Retinal pigment epithelial cell (primary cell): ENCODE measurements around the gene RBM15.

Experiments
- DNase-seq: peaks from one replicate; pipeline ENCODE4 v3.0.0-alpha.2; 2010; ENCODE audit warnings: low read depth
- H3K4me3 ChIP-seq: 2 replicates; pipeline ENCODE4 v1.5.1; 2011; ENCODE audit warnings: mild to moderate bottlenecking, low read length, control low read depth, moderate library complexity
- CTCF ChIP-seq: conservative IDR thresholded peaks from 2 replicates; pipeline ENCODE4 v1.5.1; 2011; ENCODE audit warnings: low read depth, low read length, control low read depth, inconsistent platforms

The RBM15 gene

DNA sequence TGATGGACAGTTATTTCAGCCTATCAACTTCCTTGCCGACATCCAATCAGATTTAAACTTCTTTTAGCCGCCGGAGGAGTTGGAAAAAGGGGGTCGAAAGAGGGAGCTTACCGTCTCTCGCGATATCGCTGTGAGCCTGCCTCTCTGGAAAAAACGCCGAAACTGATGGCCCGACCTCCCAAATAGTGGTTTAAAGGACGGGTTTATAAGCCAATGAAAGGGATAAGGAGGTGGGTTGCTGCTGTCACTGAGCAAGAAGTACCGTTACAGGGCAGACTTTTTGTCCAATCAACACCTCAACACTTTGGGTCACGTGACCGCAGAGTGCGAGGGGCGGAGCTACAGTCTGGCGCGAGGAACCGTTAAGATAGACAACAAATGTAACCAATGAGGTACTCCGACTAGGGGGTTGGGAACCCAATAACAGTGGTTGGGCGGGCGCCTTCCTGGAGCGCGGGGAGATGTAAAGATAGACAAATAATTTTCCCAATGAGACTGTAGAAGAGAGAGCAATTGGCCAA lies at the start of gene RBM15:
Gene RBM15, plus strand, starts transcription at position 492 of the 521 bp plus-strand sequence. Its CDS starts 29 bp downstream, at position 521.
- DNase-seq = peak; percentile 100
- TF ChIP-seq CTCF = no peak
- H3K4me3 ChIP-seq = peak within 1 kb of the TSS; percentile 98

DNA sequence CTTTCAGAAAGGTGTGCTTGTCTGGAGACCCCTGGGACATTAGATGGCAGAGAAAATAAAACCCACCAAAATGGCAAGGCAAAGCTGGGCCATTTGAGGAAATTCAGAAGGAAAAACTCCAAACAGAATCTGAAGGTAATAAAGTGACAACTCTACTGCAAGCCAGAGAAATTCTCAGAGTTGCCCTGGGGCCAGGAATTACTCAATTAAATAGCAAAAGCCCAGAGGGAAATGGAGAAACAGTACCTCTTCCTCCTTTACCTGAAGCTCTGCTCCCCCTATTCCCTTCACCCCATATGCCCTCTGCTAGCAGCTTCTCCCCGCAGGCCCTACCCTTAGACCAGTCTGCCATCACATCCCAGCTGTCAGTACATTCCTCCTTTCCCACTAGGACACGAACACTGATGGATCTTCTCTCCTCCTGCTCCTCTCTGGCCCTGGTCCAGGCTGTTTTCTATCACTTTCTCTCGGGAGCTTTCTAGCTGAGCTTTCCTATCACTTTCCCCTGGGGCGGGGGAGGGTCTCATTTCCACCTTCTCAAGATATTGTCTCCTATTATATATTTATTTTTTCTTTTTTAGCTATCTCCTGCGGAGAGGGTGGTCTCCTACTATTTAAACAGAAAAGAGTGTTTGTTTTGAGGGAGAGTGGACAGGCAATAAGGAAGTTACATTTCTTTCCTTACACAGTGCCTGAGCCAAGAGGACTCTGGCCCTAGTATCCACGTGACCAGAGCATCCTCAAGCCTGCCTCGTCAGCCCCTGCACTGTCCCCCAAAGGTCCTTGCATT lies 47.7 kb upstream of the RBM15 start:
- TF ChIP-seq CTCF = no peak
- H3K4me3 ChIP-seq = no peak overlapping the region
- DNase-seq = no peak

DNA sequence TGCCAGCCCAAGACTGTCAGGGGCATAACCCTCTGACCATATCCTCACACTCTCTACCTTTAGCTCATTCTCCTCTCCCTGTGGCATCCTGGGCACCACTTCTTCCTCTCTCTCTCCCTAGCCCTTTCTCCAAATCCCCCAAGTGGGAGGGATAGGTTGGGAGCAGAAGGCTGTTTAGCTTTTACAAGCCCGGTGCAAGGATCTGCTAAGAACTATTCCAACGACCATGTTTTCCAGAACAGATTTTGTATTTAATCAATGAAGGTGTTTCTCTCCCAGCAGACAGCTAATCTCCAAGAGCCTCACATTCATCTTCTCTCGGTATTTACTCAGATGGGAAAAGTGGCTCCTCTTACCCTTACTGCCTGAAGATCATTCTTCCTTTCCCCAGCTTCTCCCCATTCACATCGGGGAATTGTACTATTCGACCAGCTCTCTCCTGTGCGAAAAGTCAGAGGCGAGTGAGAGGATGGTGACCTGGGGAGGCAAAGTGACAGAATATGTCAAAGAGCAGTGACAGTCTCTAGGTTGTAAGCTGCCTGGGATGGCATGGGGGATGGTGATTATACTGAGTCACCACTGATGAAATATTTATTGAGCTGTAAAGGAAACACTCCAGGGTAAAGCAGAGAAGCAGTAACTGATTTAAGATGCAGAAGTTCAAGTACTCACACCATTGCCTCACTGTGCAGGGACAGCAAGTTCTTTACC lies 47.0 kb upstream of the RBM15 start:
- H3K4me3 ChIP-seq = no peak overlapping the region
- no peak for DNase-seq
- no peak for TF ChIP-seq CTCF

DNA sequence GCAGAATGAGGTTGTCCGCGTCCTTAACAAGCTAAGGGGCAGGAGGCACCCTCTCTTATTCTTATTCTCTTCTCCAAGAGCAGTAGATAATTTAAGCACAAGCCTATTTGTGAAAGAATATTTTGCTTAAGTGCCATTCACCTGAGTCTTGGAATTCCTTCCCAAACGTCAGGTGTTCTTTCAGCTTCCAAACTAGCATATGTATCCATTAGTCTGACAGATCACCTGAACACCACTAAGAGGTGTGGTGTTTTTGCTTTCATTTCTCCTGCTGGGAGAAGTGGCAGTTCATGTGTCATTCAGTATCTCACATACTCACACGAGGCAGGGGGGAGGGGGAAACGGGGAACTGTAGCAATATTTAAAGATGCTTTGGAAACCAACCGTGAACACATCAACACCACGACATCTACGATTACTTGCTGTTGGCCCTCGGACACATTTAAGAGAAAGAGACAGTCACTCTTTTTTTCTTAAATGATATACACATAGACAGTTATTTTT lies 45.5 kb upstream of the RBM15 start:
- no peak for TF ChIP-seq CTCF
- no peak for DNase-seq
- no peak overlapping the region for H3K4me3 ChIP-seq

GRCh38 chr1:110294308-110294707 lies 44.9 kb upstream of the RBM15 start:
- TF ChIP-seq CTCF = no peak
- no peak overlapping the region for H3K4me3 ChIP-seq
- DNase-seq = no peak

DNA sequence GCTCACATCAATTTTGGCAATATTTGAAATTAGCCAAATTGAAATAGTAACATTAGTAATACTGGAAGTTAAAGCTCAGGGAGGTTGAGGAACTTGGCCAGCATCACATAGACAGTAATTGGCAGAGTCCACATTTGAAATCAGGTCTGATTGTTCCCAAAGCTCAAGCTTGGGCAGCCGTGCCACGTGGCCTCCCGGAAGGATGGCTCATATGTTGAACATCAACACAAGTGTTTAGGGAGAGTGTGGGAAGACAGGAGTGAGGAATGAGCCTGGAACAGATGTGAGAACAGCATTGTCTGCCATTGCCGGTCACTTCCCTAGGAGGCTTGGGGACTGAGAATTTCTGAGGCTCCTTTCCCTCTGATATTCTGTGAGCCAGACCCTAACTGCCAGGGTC lies 40.2 kb upstream of the RBM15 start:
- TF ChIP-seq CTCF = no peak
- no peak for DNase-seq

More for the DNA sequence above, 40.2 kb upstream of the RBM15 start:
- no peak overlapping the region for H3K4me3 ChIP-seq
